ENCODE data around the gene CMTM6.

CMTM6 gene

DNA sequence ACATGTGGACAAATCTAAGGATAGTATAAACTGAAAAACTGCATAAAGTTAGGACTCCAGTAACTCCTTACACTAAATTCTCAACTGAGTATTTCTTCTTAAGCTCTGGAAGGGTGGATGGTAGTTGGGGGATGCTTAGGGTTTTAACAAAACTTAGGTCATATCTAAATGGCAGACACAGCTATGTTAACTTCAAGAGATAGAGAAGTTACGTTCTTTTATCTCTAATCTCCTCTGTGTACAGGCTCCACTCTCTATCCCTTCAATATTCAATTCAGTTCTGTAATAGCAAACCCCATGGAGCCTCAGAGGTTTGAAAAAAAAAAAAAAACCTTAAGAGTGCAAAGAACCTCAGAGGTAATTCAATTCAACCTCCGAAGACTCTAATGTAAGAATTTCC is 3.1 kb downstream of the CMTM6 start:
- H3K9me3 ChIP-seq (ENCODE audit: control insufficient read depth in 1 of 2, low read length in 2 of 2), result no peaks in the 10 kb centered on the region
- H3K4me3 ChIP-seq (ENCODE audit: low read depth in 1 of 2, low read length in 2 of 2), result no peak overlapping the region
- no peak overlapping the region for H3K27ac ChIP-seq (ENCODE audit: low read length)
- peaks cover 0 to 18% of the 10 kb centered on the region in 2 donors for H3K4me1 ChIP-seq (ENCODE audit: control insufficient read depth in 1 of 2, insufficient read depth in 2 of 2, low read length in 2 of 2)
- H3K36me3 ChIP-seq (ENCODE audit: control insufficient read depth in 1 of 2, insufficient read depth in 2 of 2, low read length in 2 of 2), result peaks cover 4 to 5% of the 10 kb centered on the region in 2 donors
- no peaks in the 10 kb centered on the region for H3K27me3 ChIP-seq (ENCODE audit: low read depth, low read length)

DNA sequence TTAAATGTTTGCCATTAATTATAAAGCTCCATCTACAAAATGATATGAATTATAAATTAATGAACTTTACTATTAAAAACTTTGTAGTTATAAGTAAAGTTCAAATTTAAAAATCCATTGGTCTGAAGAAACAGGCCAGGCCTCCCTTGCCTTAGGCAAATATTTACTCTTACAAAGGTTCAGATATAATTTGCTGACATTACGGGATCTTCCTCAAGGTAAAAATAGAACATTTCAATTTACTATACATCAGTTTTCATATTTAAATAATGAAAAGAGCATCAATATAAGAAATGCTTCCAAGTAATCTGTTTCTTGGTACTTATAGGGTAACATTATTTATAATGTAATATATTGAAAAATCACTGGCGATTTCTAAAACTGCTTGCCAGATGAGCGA is 3.7 kb downstream of the CMTM6 start:
- Histone ChIP-seq H3K9me3 (ENCODE audit: control insufficient read depth in 1 of 2, low read length in 2 of 2) (no peaks in the 10 kb centered on the region), H3K36me3 (ENCODE audit: control insufficient read depth in 1 of 2, insufficient read depth in 2 of 2, low read length in 2 of 2) (peaks cover 4 to 5% of the 10 kb centered on the region in 2 donors), H3K4me3 (ENCODE audit: low read depth in 1 of 2, low read length in 2 of 2) (no peak overlapping the region), H3K27me3 (ENCODE audit: low read depth, low read length) (no peaks in the 10 kb centered on the region), H3K4me1 (ENCODE audit: control insufficient read depth in 1 of 2, insufficient read depth in 2 of 2, low read length in 2 of 2) (peaks cover 0 to 24% of the 10 kb centered on the region in 2 donors), H3K27ac (ENCODE audit: low read length) (no peak overlapping the region)

DNA sequence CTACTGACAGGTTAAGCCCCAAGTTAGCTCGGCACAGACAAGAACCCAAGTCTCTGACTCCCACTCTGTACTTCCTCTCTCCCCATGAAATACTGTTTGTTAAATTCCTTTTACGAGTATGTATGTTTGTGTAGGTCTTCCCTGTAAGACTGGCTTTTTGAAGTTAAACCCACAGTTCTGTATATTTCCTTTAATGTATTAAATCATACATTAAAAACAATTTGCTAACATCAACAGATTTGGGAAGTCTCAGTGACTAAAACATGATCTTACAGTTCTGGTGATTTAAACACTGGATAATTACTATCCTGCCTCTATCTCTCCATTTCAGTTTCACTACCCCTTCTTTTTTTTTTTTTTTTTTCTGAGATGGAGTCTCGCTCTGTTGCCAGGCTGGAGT is 4.4 kb downstream of the CMTM6 start:
- peaks cover 0 to 28% of the 10 kb centered on the region in 2 donors for H3K4me1 ChIP-seq (ENCODE audit: control insufficient read depth in 1 of 2, insufficient read depth in 2 of 2, low read length in 2 of 2)
- H3K27ac ChIP-seq (ENCODE audit: low read length), result no peak overlapping the region

DNA sequence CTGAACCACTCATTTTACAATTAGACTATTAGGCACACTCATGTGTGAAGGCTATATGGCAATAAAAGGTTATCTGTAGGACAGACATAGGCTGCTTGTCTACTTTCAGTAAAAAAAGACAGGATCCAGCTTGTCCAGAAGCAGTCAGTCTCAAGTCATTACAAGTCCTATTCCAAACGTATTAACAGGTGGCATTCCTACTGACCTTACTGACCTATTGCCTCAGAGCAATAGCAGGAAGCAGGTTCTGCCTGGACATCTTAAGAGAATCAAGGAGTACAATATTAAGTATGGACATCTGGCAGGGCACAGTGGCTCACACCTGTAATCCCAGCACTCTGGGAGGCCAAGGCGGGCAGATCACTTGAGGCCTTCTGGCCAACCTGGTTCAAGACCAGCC is 7.0 kb downstream of the CMTM6 start:
- H3K27ac ChIP-seq (ENCODE audit: low read length), result no peak overlapping the region
- H3K4me1 ChIP-seq (ENCODE audit: control insufficient read depth in 1 of 2, insufficient read depth in 2 of 2, low read length in 2 of 2), result peaks cover 0 to 22% of the 10 kb centered on the region in 2 donors
- H3K9me3 ChIP-seq (ENCODE audit: control insufficient read depth in 1 of 2, low read length in 2 of 2), result no peaks in the 10 kb centered on the region
- H3K27me3 ChIP-seq (ENCODE audit: low read depth, low read length), result no peaks in the 10 kb centered on the region
- H3K36me3 ChIP-seq (ENCODE audit: control insufficient read depth in 1 of 2, insufficient read depth in 2 of 2, low read length in 2 of 2), result peaks cover 0 to 5% of the 10 kb centered on the region in 2 donors
- H3K4me3 ChIP-seq (ENCODE audit: low read depth in 1 of 2, low read length in 2 of 2), result no peak overlapping the region

More for the DNA sequence above, 4.4 kb downstream of the CMTM6 start:
- Histone ChIP-seq H3K27me3 (ENCODE audit: low read depth, low read length) (no peaks in the 10 kb centered on the region), H3K9me3 (ENCODE audit: control insufficient read depth in 1 of 2, low read length in 2 of 2) (no peaks in the 10 kb centered on the region), H3K4me3 (ENCODE audit: low read depth in 1 of 2, low read length in 2 of 2) (no peak overlapping the region), H3K36me3 (ENCODE audit: control insufficient read depth in 1 of 2, insufficient read depth in 2 of 2, low read length in 2 of 2) (peaks cover 4 to 5% of the 10 kb centered on the region in 2 donors)

DNA sequence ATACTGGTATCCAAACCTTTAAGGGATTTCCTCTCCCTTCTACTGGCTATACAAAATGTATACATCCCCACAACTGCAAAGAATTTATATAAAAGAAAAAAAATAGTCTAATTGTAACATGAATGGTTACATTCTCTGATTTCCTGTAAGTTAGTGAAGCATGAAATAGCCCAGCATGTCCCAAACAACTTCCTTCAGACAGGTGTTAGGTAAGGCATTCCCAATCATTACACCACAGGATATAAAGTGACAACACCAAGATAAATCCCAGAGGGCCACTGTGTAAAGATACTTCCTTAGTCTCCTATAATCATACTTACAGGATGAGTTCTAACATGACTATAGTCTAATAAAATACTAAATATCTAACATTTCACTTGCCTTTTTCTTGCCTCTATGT is 7.6 kb downstream of the CMTM6 start:
- H3K4me1 ChIP-seq (ENCODE audit: control insufficient read depth in 1 of 2, insufficient read depth in 2 of 2, low read length in 2 of 2), result peaks cover 0 to 22% of the 10 kb centered on the region in 2 donors
- no peaks in the 10 kb centered on the region for H3K9me3 ChIP-seq (ENCODE audit: control insufficient read depth in 1 of 2, low read length in 2 of 2)
- no peak overlapping the region for H3K4me3 ChIP-seq (ENCODE audit: low read depth in 1 of 2, low read length in 2 of 2)
- H3K27ac ChIP-seq (ENCODE audit: low read length), result no peak overlapping the region
- H3K36me3 ChIP-seq (ENCODE audit: control insufficient read depth in 1 of 2, insufficient read depth in 2 of 2, low read length in 2 of 2), result peaks cover 0 to 5% of the 10 kb centered on the region in 2 donors
- no peaks in the 10 kb centered on the region for H3K27me3 ChIP-seq (ENCODE audit: low read depth, low read length)

DNA sequence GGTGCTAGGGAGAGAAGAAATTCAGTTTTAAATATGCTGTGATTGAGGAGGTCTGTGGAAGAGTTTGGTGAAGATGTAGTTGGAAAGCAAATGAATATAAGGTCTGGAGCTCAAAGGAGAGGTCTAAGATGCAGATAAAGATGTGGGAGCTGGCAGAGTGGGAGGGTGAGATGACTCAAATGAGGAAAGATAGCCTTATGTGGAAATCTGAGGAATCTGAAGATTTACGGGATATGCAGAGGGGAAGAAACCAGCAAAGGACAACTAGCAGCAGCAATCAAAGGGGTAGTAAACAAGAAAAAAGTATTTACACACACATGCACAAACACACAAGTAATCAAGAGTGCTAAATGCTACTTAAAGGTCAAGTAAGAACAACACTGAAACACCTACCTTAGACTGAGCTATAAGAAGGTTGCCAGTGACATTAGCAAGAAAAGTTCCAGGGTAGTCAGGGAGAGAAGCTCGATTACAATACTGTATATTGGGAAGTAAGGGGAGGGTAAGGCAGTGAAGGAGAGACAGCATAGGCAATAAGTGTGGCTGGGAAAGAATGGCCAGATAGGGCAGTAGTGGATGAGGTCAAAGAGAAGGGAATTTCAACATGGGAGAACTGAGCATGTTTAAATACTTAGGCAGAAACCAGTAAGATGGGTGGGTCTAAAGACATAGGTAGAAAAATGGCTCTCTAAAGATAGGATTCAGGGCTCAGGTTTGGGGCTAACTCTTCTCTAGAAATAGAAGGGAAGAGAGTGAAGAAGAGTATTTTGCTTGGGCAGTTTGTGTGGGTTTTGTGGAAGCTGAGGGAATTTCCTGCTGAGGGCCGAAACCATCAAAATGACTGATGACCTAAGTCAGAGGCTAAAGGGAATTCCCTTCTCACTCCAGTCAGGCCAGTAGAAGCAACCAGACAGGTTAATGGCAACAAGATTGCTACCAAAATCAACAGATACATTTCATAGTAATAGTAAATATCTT is 8.9 kb downstream of the CMTM6 start:
- H3K27ac ChIP-seq (ENCODE audit: low read length), result no peak overlapping the region
- H3K4me3 ChIP-seq (ENCODE audit: low read depth in 1 of 2, low read length in 2 of 2), result no peak overlapping the region
- H3K27me3 ChIP-seq (ENCODE audit: low read depth, low read length), result no peaks in the 10 kb centered on the region
- no peaks in the 10 kb centered on the region for H3K36me3 ChIP-seq (ENCODE audit: control insufficient read depth in 1 of 2, insufficient read depth in 2 of 2, low read length in 2 of 2)
- peaks cover 0 to 18% of the 10 kb centered on the region in 2 donors for H3K4me1 ChIP-seq (ENCODE audit: control insufficient read depth in 1 of 2, insufficient read depth in 2 of 2, low read length in 2 of 2)
- H3K9me3 ChIP-seq (ENCODE audit: control insufficient read depth in 1 of 2, low read length in 2 of 2), result no peaks in the 10 kb centered on the region

DNA sequence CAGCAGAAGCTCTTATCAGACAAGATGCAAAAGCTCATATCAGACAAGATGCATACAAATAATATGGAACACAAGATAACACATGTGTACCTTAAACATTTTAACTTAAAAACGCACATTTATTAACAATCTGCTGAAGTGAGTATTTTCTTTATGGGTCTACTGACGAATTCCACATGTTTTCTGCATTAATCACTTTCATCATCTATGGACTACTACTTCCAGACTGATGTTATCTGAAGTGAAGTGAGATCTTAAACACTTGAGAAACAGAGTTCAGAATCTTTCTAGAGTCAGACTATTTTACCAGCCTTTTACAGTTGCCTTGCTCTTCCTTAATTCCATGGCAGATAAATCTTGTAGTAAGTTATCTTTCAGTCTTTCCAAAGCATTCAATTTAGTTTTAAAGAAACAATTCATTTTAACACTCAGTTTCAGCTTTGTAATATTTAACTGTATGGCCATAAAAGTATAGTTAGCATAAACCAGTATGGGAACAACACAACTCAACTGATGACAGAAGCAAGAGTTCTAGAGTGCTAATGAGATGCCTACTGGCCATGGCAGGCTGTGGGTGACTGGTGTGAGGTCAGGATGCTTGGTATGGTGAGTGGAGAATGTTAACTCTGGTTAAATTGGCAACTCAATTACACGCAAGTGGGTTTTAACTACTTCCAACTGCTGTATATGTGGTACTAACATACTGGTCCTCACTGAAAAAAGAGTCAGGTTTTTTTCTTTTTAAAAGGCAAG is 9.8 kb downstream of the CMTM6 start:
- no peak overlapping the region for H3K4me3 ChIP-seq (ENCODE audit: low read depth in 1 of 2, low read length in 2 of 2)
- H3K4me1 ChIP-seq (ENCODE audit: control insufficient read depth in 1 of 2, insufficient read depth in 2 of 2, low read length in 2 of 2), result peaks cover 0 to 18% of the 10 kb centered on the region in 2 donors
- no peaks in the 10 kb centered on the region for H3K27me3 ChIP-seq (ENCODE audit: low read depth, low read length)
- H3K9me3 ChIP-seq (ENCODE audit: control insufficient read depth in 1 of 2, low read length in 2 of 2), result no peaks in the 10 kb centered on the region
- no peak overlapping the region for H3K27ac ChIP-seq (ENCODE audit: low read length)
- no peaks in the 10 kb centered on the region for H3K36me3 ChIP-seq (ENCODE audit: control insufficient read depth in 1 of 2, insufficient read depth in 2 of 2, low read length in 2 of 2)

DNA sequence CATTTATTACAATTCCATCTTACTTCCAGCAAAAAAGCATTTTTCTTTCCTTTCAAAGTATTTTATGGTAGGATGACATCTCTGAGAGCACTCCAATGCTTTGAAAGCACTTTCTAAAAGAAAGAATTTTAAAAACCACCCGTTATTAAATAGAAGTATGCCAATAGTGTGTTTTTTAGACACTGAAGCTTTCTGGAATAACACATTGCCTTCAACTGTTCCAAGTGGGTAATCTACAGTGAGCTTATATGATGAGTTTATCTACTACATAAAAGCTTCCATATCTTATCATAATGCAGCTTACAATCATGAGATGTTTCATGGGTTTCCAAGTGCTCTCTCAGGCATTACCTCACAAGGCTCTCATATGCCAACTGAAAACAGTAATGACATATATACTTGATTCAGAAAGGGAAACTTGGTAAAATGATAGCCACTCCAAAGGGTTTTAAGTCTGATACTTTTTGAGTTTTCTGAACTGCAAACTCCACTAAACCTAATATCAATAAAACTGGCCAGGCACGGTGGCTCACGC is 14.1 kb downstream of the CMTM6 start:
- no peaks in the 10 kb centered on the region for H3K9me3 ChIP-seq (ENCODE audit: control insufficient read depth in 1 of 2, low read length in 2 of 2)
- no peak overlapping the region for H3K4me3 ChIP-seq (ENCODE audit: low read depth in 1 of 2, low read length in 2 of 2)
- H3K27me3 ChIP-seq (ENCODE audit: low read depth, low read length), result no peaks in the 10 kb centered on the region
- H3K36me3 ChIP-seq (ENCODE audit: control insufficient read depth in 1 of 2, insufficient read depth in 2 of 2, low read length in 2 of 2), result peaks cover 4% of the 10 kb centered on the region in 2 donors
- peaks cover 0 to 6% of the 10 kb centered on the region in 2 donors for H3K4me1 ChIP-seq (ENCODE audit: control insufficient read depth in 1 of 2, insufficient read depth in 2 of 2, low read length in 2 of 2)
- H3K27ac ChIP-seq (ENCODE audit: low read length), result no peak overlapping the region

DNA sequence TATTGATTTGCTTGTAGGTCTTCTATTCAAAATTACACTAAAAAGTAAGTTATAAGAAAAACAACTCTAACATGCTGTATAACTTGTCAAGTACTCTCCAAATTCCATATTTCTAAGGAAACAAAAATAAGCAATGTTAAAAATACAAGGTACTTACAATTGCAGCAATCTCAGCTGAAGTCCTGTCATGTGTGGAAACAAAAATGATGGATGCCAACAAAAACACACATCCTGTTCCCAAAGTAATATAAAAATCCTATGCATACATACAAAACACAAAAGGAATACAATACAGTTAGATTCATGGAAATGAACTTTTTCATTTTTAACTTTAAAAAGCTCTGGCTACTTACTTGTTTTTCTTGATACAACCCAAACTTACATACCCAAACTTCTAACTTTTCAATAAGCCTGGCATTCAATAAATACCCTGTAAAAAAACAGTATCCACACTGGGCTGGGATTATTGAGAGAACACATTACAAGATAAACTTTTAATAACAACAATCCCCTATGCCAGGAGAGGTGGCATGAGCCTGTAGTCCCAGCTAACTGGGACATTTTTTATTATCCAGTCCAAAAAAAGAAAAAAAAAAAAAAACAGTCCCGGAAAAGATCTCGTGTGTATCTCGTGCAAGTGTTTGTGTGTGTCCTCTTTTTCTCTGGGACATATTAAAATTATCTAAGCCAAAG is 14.7 kb downstream of the CMTM6 start:
- no peaks in the 10 kb centered on the region for H3K27me3 ChIP-seq (ENCODE audit: low read depth, low read length)
- no peak overlapping the region for H3K4me3 ChIP-seq (ENCODE audit: low read depth in 1 of 2, low read length in 2 of 2)
- peaks cover 4 to 6% of the 10 kb centered on the region in 2 donors for H3K36me3 ChIP-seq (ENCODE audit: control insufficient read depth in 1 of 2, insufficient read depth in 2 of 2, low read length in 2 of 2)
- no peak overlapping the region for H3K27ac ChIP-seq (ENCODE audit: low read length)
- H3K9me3 ChIP-seq (ENCODE audit: control insufficient read depth in 1 of 2, low read length in 2 of 2), result no peaks in the 10 kb centered on the region
- peaks cover 0 to 6% of the 10 kb centered on the region in 2 donors for H3K4me1 ChIP-seq (ENCODE audit: control insufficient read depth in 1 of 2, insufficient read depth in 2 of 2, low read length in 2 of 2)

DNA sequence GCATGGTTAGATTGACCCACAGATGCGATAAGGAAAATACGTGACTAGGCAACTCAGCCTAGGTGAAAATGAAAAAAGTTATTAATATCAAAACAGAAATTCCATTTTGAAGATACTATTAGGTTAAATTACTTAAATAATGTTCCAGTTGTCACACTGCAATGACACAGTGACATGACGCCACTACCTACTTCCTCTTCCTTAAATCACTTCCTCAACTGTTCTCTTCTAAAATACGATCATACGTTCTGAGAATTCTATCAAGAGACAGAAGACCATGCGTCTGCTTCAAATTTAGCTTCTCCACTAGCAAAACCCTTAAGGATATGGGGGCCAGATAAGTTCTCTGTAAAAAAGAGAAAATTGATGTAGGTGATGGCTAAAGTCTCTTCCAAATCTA is 18.2 kb downstream of the CMTM6 start:
- no peaks in the 10 kb centered on the region for H3K9me3 ChIP-seq (ENCODE audit: control insufficient read depth in 1 of 2, low read length in 2 of 2)
- peaks cover 4 to 13% of the 10 kb centered on the region in 2 donors for H3K36me3 ChIP-seq (ENCODE audit: control insufficient read depth in 1 of 2, insufficient read depth in 2 of 2, low read length in 2 of 2)
- H3K4me3 ChIP-seq (ENCODE audit: low read depth in 1 of 2, low read length in 2 of 2), result no peak overlapping the region
- H3K27me3 ChIP-seq (ENCODE audit: low read depth, low read length), result no peaks in the 10 kb centered on the region
- H3K27ac ChIP-seq (ENCODE audit: low read length), result no peak overlapping the region
- H3K4me1 ChIP-seq (ENCODE audit: control insufficient read depth in 1 of 2, insufficient read depth in 2 of 2, low read length in 2 of 2), result no peaks in the 10 kb centered on the region

DNA sequence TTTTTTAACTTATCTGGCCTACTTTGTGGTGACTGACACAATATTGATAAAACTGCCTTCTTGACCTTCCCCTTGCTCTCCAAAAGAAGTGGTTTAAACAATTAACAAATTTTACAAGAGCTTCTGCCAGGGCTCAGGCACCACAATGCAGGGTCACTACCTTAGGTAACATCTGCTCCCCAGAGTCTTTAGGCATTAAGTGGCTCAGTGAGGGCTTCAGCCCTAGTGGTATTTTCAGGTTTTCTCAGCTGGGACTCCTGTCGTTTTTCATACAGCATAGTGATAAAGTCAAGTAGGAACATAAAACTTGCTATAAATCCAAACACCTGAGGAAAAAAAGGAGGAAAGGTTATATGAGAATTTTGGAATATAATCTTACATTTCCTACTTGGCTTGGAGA is 18.9 kb downstream of the CMTM6 start:
- Histone ChIP-seq H3K27ac (ENCODE audit: low read length) (no peak overlapping the region), H3K36me3 (ENCODE audit: control insufficient read depth in 1 of 2, insufficient read depth in 2 of 2, low read length in 2 of 2) (peaks cover 4 to 13% of the 10 kb centered on the region in 2 donors), H3K9me3 (ENCODE audit: control insufficient read depth in 1 of 2, low read length in 2 of 2) (no peaks in the 10 kb centered on the region), H3K4me3 (ENCODE audit: low read depth in 1 of 2, low read length in 2 of 2) (no peak overlapping the region), H3K4me1 (ENCODE audit: control insufficient read depth in 1 of 2, insufficient read depth in 2 of 2, low read length in 2 of 2) (no peaks in the 10 kb centered on the region), H3K27me3 (ENCODE audit: low read depth, low read length) (no peaks in the 10 kb centered on the region)
